GM19025 (cell line): ENCODE results near the gene AIP.
"Not testable (repeated sequence)": the region's sequence is repeated elsewhere in the genome, so short reads cannot be mapped to it uniquely, and the experiment has no call there.

ENCODE experiments used
- ATAC-seq: cut with Tn5 transposase; IDR thresholded peaks from one replicate; pipeline ENCODE4 v1.9.1; 2021; ENCODE audit warnings: mild to moderate bottlenecking, low read depth, moderate library complexity; ENCODE audit not compliant: unreplicated experiment

AIP gene

DNA sequence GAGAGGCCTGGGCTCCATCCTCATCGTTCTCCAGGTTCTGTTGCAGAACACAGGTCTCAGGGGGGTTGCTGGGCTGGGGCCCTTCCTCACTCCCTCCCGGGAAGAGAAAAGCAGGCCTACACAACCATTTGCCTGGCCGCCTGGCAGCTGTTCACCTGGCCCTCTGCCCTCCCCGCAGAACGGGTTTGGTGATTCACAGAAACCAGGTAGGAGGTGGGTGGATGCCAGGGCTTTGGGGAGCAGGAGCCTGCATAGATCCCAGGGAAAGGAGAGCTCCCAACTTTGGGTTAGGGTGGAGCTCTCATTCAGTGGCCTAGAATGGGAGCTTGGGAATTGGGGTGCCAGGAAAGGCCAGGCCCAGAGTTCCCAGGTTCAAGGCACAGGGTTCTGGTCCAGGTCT is 14.8 kb upstream of the AIP start:
- ATAC-seq: no peak

DNA sequence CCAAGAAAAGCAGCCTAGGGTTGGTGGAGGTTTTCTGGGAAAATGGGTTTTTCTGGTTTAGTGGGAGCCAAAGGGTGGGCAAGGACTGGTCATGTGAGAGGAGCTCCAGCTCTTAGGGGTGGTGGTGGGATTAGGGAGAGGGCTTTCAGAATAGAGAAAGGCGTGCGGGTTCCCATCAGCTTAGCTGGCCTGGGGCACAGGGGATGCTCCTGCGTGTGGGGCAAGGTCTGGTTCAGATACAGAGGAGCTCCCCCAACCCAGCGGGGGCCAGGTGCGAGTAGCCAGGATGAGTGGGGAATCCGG is 14.4 kb upstream of the AIP start:
- ATAC-seq: no peak

DNA sequence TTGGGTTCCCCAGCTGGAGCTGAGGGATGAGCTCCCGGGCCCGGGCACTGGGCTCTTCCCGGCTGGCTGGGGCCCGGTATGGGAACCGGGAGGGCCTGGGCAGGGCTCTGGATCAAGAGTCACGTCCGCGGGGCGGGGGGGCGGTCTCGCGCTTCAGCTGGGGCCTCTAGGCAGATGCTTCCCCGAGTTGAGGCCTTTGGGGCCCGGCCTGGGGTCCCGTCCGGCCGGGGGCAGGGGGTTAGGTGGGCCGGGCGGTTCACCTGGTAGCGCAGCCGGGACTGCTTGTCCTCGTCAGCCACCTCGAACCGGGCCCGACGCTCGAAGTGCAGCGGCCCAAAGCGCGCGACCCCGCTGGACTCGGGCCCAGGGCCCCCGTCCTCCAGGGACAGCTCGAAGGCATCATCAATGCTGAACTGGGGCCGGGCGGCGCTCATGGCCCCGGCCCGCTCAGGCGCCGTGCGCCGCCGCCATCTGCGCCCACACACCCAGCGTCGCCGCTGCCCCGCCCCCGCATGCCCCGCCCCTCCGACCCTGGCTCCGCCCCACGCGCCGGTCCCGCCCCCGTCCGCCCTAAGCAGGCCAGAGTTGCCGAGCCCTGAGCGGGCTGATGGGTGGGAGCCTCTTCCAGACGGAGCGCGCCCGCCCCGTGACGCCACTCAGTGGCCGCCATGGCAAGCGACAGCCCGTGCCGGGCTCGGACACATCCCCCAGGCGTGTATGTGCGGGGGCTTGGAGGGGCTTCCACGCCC is 13.9 kb upstream of the AIP start, which contains the start of gene TMEM134:
TMEM134 (minus strand) TSS at position 493 of the 749 bp plus-strand sequence; CDS start at position 434, 59 bp downstream.
- ATAC-seq: peak; percentile 68

DNA sequence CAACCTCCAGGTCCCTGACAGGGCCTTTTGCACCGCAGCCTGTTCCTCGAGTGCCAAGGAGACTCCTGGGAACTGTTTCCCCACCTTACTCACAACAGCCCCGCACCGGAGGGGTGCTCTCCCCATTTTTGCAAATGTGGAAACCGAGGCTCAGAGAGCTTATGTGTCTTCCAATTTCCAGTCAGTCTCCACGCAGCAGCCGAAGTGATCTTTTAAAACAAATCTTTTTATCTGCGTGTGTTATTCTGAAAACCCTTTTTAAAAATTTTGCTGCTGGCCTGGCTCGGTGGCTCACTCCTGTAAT is 13.4 kb upstream of the AIP start:
- ATAC-seq: no peak

DNA sequence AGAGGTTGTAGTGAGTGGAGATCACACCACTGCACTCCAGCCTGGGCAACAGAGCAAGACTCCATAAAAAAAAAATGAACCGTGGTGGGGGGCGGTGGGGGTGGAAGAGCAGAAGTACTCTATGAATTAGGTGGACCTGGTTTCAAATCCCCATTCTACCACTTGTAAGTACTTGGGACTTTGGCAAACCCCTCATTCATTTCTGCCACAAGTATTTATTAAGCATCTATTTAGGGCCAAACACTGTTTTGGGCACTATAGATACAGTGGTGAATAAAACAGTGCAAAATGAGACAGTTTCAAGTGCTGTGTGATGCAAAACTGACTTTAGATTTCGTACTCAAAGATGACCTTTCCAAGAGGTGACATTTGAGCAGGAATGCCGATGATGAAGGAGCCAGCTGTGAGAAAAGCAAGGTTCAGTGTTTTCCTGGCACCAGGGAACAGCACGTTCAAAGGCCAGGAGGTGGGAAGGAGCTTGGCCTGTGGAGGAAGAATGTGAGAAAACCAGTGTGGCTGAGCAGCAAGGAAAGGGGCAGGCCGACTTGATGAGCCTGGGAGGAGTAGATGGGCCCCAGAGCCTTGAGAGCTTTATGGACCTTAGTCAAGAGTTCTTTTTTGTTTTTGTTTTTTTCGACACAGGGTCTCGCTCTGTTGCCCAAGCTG is 12.4 kb upstream of the AIP start:
- ATAC-seq: no peak

DNA sequence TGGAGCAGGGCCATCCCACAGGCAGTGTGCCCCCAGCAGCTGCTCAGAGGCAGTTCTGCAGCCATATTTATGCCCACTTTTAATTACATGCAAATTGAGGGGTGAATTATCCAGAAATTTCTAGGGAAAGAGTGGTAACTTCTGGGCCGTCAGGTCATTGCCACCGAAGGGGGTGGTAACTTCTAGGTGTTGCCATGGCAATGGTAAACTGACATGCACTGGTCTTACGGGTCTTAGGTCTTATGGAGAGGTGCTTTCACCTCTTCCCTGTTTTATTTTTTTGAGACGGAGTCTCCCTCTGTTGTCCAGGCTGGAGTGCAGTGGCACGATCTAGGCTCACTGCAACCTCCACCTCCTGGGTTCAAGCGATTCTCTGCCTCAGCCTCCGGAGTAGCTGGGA is 9.9 kb upstream of the AIP start:
- no peak for ATAC-seq

DNA sequence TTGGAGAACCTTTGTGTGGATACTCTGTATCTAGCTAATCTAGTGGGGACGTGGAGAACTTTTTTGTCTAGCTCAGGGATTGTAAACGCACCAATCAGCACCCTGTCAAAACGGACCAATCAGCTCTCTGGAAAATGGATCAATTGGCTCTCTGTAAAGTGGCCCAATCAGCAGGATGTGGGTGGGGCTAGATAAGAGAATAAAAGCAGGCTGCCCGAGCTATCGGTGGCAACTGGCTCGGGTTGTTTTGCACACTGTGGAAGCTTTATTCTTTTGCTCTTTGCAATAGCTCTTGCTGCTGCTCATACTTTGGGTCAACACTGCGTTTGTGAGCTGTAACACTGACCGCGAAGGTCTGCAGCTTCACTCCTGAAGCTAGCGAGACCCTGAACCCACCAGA is 6.1 kb upstream of the AIP start:
- ATAC-seq: not testable (repeated sequence)

DNA sequence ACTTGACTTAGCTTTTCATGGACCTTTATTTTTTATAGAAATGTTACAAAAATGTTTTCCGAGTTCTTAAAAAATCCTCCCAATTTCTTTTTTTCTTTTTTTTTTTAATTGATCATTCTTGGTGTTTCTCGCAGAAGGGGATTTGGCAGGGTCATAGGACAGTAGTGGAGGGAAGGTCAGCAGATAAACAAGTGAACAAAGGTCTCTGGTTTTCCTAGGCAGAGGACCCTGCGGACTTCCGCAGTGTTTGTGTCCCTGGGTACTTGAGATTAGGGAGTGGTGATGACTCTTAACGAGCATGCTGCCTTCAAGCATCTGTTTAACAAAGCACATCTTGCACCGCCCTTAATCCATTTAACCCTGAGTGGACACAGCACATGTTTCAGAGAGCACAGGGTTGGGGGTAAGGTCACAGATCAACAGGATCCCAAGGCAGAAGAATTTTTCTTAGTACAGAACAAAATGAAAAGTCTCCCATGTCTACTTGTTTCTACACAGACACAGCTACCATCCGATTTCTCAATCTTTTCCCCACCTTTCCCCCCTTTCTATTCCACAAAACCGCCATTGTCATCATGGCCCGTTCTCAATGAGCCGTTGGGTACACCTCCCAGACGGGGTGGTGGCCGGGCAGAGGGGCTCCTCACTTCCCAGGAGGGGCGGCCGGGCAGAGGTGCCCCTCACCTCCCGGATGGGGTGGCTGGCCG is 5.3 kb upstream of the AIP start:
- not testable (repeated sequence) for ATAC-seq

DNA sequence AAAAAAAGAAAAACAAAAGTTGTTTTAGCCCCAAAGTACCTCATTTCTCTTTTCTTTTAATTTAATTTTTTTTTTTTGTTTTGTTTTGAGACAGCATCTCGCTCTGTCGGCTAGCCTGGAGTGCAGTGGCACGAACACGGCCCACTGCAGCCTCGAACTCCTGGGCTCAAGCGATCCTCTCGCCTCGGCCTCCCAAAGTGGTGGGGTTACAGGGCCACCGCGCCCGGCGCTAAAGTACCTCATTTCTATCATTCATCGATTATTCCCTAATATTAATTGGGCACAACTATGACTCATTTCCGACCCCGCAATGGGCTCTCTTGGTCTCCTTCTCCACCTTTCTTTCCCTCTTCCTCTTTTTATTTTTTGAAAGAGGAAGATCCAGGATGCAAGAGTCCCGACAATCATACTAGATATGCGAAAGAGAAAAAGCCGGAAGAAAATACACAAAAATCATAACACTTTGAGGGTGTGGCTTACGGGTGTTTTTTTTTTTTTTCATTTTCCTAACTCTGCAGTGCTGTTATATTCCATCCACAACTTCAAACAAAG is 475 bp upstream of the AIP start:
- peak; percentile 3 for ATAC-seq

DNA sequence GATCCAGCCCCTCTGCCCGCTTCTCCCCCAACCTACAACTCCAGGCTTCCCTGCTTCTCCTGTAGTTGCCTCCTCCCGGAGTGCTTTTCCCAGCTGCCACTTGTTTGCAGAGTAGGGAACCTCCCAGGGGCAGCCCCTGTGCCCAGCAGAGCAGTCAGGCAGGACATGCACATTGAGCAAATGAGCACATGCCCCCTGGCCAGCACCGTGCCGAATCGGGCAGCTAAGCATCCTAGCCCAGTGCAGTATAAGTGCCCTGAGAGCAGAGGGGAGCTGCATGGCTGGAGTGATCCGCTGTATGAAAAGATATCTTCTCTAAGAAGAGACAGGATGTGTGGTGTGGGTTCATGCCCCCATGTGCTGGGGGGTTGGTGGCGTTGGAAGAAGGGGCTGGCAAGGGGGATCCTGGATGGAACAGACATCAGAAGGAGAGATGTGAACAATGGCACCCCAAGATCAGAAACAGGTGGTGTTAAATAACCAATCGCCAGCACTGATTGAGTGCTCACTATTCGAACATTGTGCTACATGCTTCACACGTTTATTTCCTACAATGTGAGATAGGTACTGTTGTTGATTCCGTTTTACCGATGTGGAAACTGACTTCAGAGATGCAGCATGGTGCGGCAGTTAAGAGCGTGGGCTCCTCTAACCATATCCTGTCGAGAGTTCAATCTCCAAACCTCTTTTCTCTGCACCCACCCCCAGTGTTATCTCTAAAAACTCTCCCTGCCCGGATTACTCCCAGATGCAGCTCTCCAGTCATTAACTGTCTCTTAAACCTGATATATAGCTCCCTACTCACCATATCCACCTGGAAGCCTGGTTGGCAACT is 1.2 kb downstream of the AIP start:
- ATAC-seq: no peak

DNA sequence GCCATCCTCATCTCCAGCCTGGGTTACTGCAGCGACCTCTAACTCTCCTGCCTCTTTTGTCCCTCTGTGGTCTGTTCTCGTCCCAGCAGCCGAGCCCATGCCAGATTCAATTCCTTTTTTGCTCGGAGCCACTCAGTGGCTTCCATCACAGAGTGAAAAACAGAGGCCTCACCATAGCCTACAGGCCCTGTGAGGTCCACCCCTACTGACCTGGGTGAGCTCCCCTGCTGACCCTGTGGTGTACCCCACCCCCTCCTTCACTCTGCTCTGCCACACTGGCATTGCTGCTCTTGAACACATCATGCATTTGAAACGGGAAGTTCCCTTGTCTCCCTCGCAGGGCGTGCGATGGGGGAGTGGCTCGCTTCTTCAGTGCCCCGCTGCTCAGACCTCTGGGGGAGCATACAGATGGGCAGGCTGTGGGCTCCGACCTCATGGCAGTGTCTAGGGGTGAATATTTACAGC is 2.1 kb downstream of the AIP start:
- no peak for ATAC-seq

DNA sequence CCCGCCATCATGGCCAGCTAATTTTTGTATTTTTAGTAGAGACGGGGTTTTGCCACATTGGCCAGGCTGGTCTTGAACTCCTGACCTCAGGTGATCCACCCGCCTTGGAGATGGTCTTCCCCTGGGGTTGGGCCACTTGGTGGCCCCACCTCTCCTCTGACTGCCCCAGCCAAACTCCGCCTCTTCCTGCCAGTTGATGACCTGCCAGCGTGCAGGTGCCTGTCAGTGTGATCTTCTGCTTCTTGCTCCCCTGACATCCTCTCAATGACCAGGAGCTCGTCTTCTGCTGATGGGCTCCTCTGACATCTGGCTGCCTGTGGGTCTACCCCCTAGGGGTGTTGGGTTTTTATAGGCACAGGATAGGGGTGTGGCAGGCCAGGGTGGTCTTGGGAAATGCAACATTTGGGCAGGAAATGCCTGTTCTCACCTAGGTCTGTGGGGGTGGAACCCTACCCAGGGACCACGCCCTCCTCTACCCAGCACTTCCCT is 3.1 kb downstream of the AIP start:
- ATAC-seq: not testable (repeated sequence)

DNA sequence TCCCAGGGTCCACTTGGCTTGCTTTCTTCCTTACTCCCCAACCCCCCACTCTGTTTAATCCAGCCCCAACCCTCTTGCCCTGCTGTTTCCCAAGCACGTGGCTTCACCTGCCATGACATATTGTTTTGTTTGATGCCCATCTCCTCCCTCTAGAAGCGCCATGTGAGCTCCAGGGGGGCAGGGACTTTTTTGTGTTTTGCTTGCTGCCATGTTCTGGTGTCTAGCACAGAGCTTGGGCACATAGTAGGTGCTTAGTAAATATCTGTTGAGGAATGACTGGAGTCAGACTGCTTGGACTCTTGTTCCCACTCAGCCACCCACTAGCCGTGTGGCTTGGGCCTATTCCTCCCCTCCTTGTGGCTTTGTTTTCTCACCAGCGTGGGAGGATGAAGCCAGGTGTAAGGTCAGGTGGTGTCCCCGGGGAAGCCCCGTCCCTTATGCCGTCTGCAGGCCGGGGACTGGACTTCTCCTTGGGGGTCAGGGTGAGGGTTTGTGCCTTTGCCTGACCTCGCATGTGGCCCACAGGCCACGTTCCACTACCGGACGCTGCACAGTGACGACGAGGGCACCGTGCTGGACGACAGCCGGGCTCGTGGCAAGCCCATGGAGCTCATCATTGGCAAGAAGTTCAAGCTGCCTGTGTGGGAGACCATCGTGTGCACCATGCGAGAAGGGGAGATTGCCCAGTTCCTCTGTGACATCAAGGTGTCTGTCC is 3.8 kb downstream of the AIP start:
- ATAC-seq: no peak

DNA sequence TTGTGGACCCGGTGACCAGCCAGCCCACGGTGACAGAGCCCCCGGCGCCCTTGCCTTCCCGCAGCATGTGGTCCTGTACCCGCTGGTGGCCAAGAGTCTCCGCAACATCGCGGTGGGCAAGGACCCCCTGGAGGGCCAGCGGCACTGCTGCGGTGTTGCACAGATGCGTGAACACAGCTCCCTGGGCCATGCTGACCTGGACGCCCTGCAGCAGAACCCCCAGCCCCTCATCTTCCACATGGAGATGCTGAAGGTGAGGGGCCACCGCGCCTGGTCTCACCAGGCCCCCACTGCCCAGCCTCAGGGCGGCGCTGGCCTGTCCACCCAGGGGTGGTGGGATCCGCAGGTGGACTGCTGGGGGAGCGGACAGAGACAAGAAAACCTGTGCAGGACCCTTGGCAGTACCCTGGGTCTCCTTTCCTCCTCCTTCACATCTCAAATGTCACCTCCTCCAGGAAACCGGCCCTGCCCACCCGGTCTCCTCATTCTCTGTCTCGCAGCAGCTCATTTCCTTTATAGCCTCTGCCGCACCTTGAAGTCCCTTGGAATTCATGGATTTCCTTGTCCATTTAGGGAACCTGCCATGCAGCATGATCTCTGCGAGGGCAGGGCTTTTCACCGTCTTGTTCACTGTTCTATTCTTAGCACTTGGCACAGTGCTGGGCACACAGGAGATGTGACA is 6.5 kb downstream of the AIP start:
- no peak for ATAC-seq

DNA sequence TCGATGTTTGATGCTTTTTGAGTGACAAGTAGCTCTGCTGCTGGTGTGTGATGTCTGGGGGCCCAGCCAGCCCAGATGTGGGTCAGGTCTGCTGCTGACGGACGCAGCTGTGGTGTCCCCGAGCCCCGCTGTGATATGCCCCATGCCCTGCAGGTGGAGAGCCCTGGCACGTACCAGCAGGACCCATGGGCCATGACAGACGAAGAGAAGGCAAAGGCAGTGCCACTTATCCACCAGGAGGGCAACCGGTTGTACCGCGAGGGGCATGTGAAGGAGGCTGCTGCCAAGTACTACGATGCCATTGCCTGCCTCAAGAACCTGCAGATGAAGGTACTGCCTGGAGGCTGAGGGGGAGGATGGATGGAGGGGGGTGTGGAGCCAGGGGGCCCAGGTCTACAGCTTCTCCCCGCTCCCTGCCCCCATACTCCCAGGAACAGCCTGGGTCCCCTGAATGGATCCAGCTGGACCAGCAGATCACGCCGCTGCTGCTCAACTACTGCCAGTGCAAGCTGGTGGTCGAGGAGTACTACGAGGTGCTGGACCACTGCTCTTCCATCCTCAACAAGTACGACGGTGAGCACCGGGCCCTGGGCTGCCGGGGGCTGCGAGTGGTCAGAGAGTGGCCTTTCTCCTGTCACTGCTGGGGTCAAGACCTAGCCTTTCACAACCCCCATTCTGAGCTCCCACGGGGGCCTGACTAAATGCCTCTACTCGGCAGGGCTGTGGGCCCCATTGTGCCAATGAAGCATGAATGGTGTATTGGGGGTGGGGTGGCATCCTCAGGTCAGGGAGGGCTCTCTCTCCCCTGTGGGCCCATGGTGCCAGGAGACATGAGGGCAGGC is 7.3 kb downstream of the AIP start:
- no peak for ATAC-seq

DNA sequence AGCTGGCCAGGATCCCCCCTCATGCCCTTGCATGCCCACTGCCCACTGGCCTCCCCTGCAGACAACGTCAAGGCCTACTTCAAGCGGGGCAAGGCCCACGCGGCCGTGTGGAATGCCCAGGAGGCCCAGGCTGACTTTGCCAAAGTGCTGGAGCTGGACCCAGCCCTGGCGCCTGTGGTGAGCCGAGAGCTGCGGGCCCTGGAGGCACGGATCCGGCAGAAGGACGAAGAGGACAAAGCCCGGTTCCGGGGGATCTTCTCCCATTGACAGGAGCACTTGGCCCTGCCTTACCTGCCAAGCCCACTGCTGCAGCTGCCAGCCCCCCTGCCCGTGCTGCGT is 7.9 kb downstream of the AIP start:
- ATAC-seq: no peak

DNA sequence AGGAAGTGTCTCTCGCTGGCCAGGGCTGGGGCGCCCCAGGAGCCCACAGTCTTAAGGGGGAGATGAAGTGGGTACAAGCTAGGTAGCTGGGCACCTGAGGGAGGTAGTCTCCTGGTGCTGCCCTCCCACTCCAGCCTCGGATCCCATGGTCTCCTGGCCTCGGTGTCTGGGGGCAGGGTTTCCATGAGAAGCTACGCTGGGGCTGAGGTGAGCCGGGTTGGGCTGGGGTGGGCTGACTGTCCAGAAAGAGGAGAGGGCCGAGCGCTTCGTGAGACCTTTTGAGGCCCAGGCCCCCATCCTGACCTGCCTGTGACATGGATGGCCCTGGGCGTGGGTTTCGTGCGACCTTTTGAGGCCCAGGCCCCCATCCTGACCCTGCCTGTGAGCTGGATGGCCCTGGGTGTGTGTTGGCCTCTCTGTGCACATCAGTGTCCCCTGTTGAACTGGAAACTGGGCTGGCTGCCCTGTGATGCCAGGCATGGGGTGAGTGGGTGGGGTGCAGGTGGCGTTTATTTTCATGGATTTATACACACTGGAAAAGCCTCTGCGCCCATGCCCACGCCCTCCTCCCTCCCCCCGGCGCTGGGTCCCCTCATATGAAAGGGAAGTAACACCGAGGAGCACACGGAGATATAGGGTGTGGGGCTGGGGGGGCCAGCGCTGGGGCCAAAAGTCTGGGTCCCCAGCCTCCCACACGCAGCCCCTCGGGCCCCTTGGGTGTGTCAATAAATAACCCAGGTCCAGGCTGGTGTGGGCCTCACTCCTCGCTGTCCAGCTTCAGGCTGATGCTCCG is 8.6 kb downstream of the AIP start:
- no peak for ATAC-seq
